ENCODE data around the gene BRMS1. TPM values are rescaled to one million over a fixed set of nuclear protein-coding genes. Genes with fewer than 3 reads are reported as not detected.
"Not testable (repeated sequence)": the region's sequence is repeated elsewhere in the genome, so short reads cannot be mapped to it uniquely, and the experiment has no call there.

Gene BRMS1
- total and polyA plus RNA-seq, 4 donors, result 11.3 to 29.4 (median 25.4) TPM

- Histone ChIP-seq H3K9me3 (ENCODE audit: control insufficient read depth, insufficient read depth, low read length) (no peaks in the 10 kb centered on the region), H3K27me3 (ENCODE audit: control insufficient read depth, insufficient read depth, low read length) (no peaks in the 10 kb centered on the region), H3K27ac (ENCODE audit: low read depth, low read length) (no peak overlapping the region), H3K4me3 (ENCODE audit: low read depth, low read length) (no peak overlapping the region), H3K4me1 (ENCODE audit: control insufficient read depth, insufficient read depth, low read length) (peaks cover 34% of the 10 kb centered on the region), H3K36me3 (ENCODE audit: control insufficient read depth, insufficient read depth, low read length) (no peaks in the 10 kb centered on the region)
- WGBS (ENCODE audit: insufficient coverage), result 100% methylated on average over 1 of the region's 10 CpGs
- DNase-seq (ENCODE audit: low read depth in 4 of 6, low spot score in 6 of 6), result no peak
Measured at GRCh38 chr11:66324664-66325063, 20.2 kb downstream of the BRMS1 start.

- WGBS (ENCODE audit: insufficient coverage), result 100% methylated on average over 1 of the region's 1 CpG
- H3K4me1 ChIP-seq (ENCODE audit: control insufficient read depth, insufficient read depth, low read length), result peaks cover 35% of the 10 kb centered on the region
- no peaks in the 10 kb centered on the region for H3K36me3 ChIP-seq (ENCODE audit: control insufficient read depth, insufficient read depth, low read length)
- no peak overlapping the region for H3K27ac ChIP-seq (ENCODE audit: low read depth, low read length)
- H3K27me3 ChIP-seq (ENCODE audit: control insufficient read depth, insufficient read depth, low read length), result no peaks in the 10 kb centered on the region
- no peak for DNase-seq (ENCODE audit: low read depth in 4 of 6, low spot score in 6 of 6)
- H3K9me3 ChIP-seq (ENCODE audit: control insufficient read depth, insufficient read depth, low read length), result no peaks in the 10 kb centered on the region
- H3K4me3 ChIP-seq (ENCODE audit: low read depth, low read length), result no peak overlapping the region
Measured at GRCh38 chr11:66323684-66324083, 21.2 kb downstream of the BRMS1 start.

GRCh38 chr11:66322732-66323427, 22.0 kb downstream of the BRMS1 start:
- H3K4me1 ChIP-seq (ENCODE audit: control insufficient read depth, insufficient read depth, low read length), result peaks cover 35% of the 10 kb centered on the region

GRCh38 chr11:66321606-66322005, 23.3 kb downstream of the BRMS1 start:
- 90% methylated on average over 2 of the region's 4 CpGs for WGBS (ENCODE audit: insufficient coverage)
- no peaks in the 10 kb centered on the region for H3K27me3 ChIP-seq (ENCODE audit: control insufficient read depth, insufficient read depth, low read length)
- peaks cover 35% of the 10 kb centered on the region for H3K4me1 ChIP-seq (ENCODE audit: control insufficient read depth, insufficient read depth, low read length)
- no peak overlapping the region for H3K4me3 ChIP-seq (ENCODE audit: low read depth, low read length)
- H3K9me3 ChIP-seq (ENCODE audit: control insufficient read depth, insufficient read depth, low read length), result no peaks in the 10 kb centered on the region
- H3K36me3 ChIP-seq (ENCODE audit: control insufficient read depth, insufficient read depth, low read length), result no peaks in the 10 kb centered on the region
- DNase-seq (ENCODE audit: low read depth in 4 of 6, low spot score in 6 of 6), result no peak
- H3K27ac ChIP-seq (ENCODE audit: low read depth, low read length), result no peak overlapping the region

More at GRCh38 chr11:66322732-66323427, 22.0 kb downstream of the BRMS1 start:
- 79% methylated on average over 11 of the region's 11 CpGs for WGBS (ENCODE audit: insufficient coverage)
- Histone ChIP-seq H3K27ac (ENCODE audit: low read depth, low read length) (no peak overlapping the region), H3K36me3 (ENCODE audit: control insufficient read depth, insufficient read depth, low read length) (no peaks in the 10 kb centered on the region), H3K4me3 (ENCODE audit: low read depth, low read length) (no peak overlapping the region), H3K27me3 (ENCODE audit: control insufficient read depth, insufficient read depth, low read length) (no peaks in the 10 kb centered on the region), H3K9me3 (ENCODE audit: control insufficient read depth, insufficient read depth, low read length) (no peaks in the 10 kb centered on the region)
- DNase-seq (ENCODE audit: low read depth in 4 of 6, low spot score in 6 of 6), result no peak

- no CpG with 5 or more reads among the region's 6 CpGs for WGBS (ENCODE audit: insufficient coverage)
- not testable (repeated sequence) for DNase-seq (ENCODE audit: low read depth in 4 of 6, low spot score in 6 of 6); H3K9me3 ChIP-seq (ENCODE audit: control insufficient read depth, insufficient read depth, low read length); H3K36me3 ChIP-seq (ENCODE audit: control insufficient read depth, insufficient read depth, low read length); H3K27me3 ChIP-seq (ENCODE audit: control insufficient read depth, insufficient read depth, low read length); H3K27ac ChIP-seq (ENCODE audit: low read depth, low read length); H3K4me3 ChIP-seq (ENCODE audit: low read depth, low read length)
- H3K4me1 ChIP-seq (ENCODE audit: control insufficient read depth, insufficient read depth, low read length), result peaks cover 33% of the 10 kb centered on the region
Measured at GRCh38 chr11:66320748-66321147, 24.2 kb downstream of the BRMS1 start.

GRCh38 chr11:66320289-66320688, 24.6 kb downstream of the BRMS1 start:
- not testable (repeated sequence) for H3K4me3 ChIP-seq (ENCODE audit: low read depth, low read length); DNase-seq (ENCODE audit: low read depth in 4 of 6, low spot score in 6 of 6); H3K36me3 ChIP-seq (ENCODE audit: control insufficient read depth, insufficient read depth, low read length); H3K9me3 ChIP-seq (ENCODE audit: control insufficient read depth, insufficient read depth, low read length); H3K27ac ChIP-seq (ENCODE audit: low read depth, low read length); H3K27me3 ChIP-seq (ENCODE audit: control insufficient read depth, insufficient read depth, low read length)
- peaks cover 30% of the 10 kb centered on the region for H3K4me1 ChIP-seq (ENCODE audit: control insufficient read depth, insufficient read depth, low read length)
- no CpG with 5 or more reads among the region's 2 CpGs for WGBS (ENCODE audit: insufficient coverage)

- Histone ChIP-seq H3K27me3 (ENCODE audit: control insufficient read depth, insufficient read depth, low read length) (no peaks in the 10 kb centered on the region), H3K4me1 (ENCODE audit: control insufficient read depth, insufficient read depth, low read length) (peaks cover 36% of the 10 kb centered on the region), H3K4me3 (ENCODE audit: low read depth, low read length) (no peak overlapping the region), H3K27ac (ENCODE audit: low read depth, low read length) (peak overlapping the region; percentile 88), H3K9me3 (ENCODE audit: control insufficient read depth, insufficient read depth, low read length) (no peaks in the 10 kb centered on the region), H3K36me3 (ENCODE audit: control insufficient read depth, insufficient read depth, low read length) (peaks cover 4% of the 10 kb centered on the region)
- 87% methylated on average over 3 of the region's 3 CpGs for WGBS (ENCODE audit: insufficient coverage)
- DNase-seq (ENCODE audit: low read depth in 4 of 6, low spot score in 6 of 6), result no peak
Measured at GRCh38 chr11:66318600-66318970, 26.3 kb downstream of the BRMS1 start.

GRCh38 chr11:66317723-66318599, 26.9 kb downstream of the BRMS1 start:
- peaks cover 42% of the 10 kb centered on the region for H3K4me1 ChIP-seq (ENCODE audit: control insufficient read depth, insufficient read depth, low read length)
- peak in 2 of 6 donors; percentile 37 to 49 for DNase-seq (ENCODE audit: low read depth in 4 of 6, low spot score in 6 of 6)

GRCh38 chr11:66317322-66317722, 27.6 kb downstream of the BRMS1 start:
- no peak overlapping the region for H3K4me3 ChIP-seq (ENCODE audit: low read depth, low read length)
- peak in 2 of 6 donors; percentile 38 to 52 for DNase-seq (ENCODE audit: low read depth in 4 of 6, low spot score in 6 of 6)
- H3K4me1 ChIP-seq (ENCODE audit: control insufficient read depth, insufficient read depth, low read length), result peaks cover 48% of the 10 kb centered on the region

More at GRCh38 chr11:66317723-66318599, 26.9 kb downstream of the BRMS1 start:
- no peak overlapping the region for H3K4me3 ChIP-seq (ENCODE audit: low read depth, low read length)
- peak overlapping the region; percentile 88 for H3K27ac ChIP-seq (ENCODE audit: low read depth, low read length)
- no peaks in the 10 kb centered on the region for H3K9me3 ChIP-seq (ENCODE audit: control insufficient read depth, insufficient read depth, low read length)
- H3K27me3 ChIP-seq (ENCODE audit: control insufficient read depth, insufficient read depth, low read length), result no peaks in the 10 kb centered on the region
- WGBS (ENCODE audit: insufficient coverage), result 59% methylated on average over 12 of the region's 16 CpGs
- H3K36me3 ChIP-seq (ENCODE audit: control insufficient read depth, insufficient read depth, low read length), result peaks cover 4% of the 10 kb centered on the region

More at GRCh38 chr11:66317322-66317722, 27.6 kb downstream of the BRMS1 start:
- H3K27me3 ChIP-seq (ENCODE audit: control insufficient read depth, insufficient read depth, low read length), result no peaks in the 10 kb centered on the region
- H3K27ac ChIP-seq (ENCODE audit: low read depth, low read length), result peak overlapping the region; percentile 88
- no peaks in the 10 kb centered on the region for H3K9me3 ChIP-seq (ENCODE audit: control insufficient read depth, insufficient read depth, low read length)
- WGBS (ENCODE audit: insufficient coverage), result 18% methylated on average over 12 of the region's 14 CpGs
- H3K36me3 ChIP-seq (ENCODE audit: control insufficient read depth, insufficient read depth, low read length), result peaks cover 4% of the 10 kb centered on the region

Data from spinal cord (tissue), 10 donors.